Neural cell (in vitro differentiated cells): ENCODE data around the gene TCF4.

Experiments
- EP300 ChIP-seq: fragments of 450-650 bp; conservative IDR thresholded peaks from 2 replicates; pipeline ENCODE4 v1.6.1; 2014; ENCODE audit warnings: antibody characterized with exemption, mild to moderate bottlenecking, moderate library complexity; ENCODE audit not compliant: poor library complexity, severe bottlenecking
- EZH2 ChIP-seq: fragments of 200-600, 300-800 bp; shearing (Covaris generic), sonication (generic); IDR thresholded peaks from 2 replicates; pipeline ENCODE4 v1.6.1; 2014; ENCODE audit warnings: antibody characterized with exemption, low read length, borderline replicate concordance, mild to moderate bottlenecking; ENCODE audit not compliant: insufficient read depth, poor library complexity, severe bottlenecking
- MXI1 ChIP-seq: fragments of 450-650 bp; conservative IDR thresholded peaks from 2 replicates; pipeline ENCODE4 v1.6.1; 2014; ENCODE audit warnings: antibody characterized with exemption, mild to moderate bottlenecking; ENCODE audit not compliant: poor library complexity, severe bottlenecking
- POLR2AphosphoS5 ChIP-seq: IDR thresholded peaks from 2 replicates; pipeline ENCODE4 v1.6.1; 2012
- RAD21 ChIP-seq: fragments of 450-650 bp; conservative IDR thresholded peaks from 2 replicates; pipeline ENCODE4 v1.6.1; 2014; ENCODE audit warnings: antibody characterized with exemption, mild to moderate bottlenecking, moderate library complexity
- TF ChIP-seq, protein P1 (sequence below): fragments of 450-650 bp; IDR thresholded peaks from 2 replicates; pipeline ENCODE4 v1.5.1; 2014; ENCODE audit warnings: antibody characterized with exemption, mild to moderate bottlenecking, moderate library complexity; ENCODE audit not compliant: poor library complexity, severe bottlenecking
- TF ChIP-seq, protein P2 (sequence below): IDR thresholded peaks from 2 replicates; pipeline ENCODE4 v1.6.1; 2012; ENCODE audit warnings: borderline replicate concordance

DNA sequence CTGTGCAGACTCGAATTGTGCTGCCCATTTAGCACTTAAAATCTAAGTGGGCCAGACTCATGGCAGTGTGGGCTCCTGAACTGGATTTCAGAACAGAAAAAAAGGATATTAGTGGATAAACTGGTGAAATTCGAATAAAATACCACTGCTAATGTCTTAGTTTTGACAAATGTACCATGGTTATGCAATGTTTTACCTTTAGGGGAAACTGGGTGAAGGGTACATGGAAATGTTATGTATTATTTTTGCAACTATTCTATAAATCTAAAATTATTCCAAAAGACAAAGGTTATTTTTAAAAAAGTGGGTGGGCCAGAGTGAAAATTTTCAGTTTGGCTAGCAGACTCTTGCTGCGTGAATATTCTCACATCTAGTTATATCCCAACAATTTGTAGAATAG is 368.2 kb downstream of the TCF4 start:
- TF ChIP-seq, protein P1, sequence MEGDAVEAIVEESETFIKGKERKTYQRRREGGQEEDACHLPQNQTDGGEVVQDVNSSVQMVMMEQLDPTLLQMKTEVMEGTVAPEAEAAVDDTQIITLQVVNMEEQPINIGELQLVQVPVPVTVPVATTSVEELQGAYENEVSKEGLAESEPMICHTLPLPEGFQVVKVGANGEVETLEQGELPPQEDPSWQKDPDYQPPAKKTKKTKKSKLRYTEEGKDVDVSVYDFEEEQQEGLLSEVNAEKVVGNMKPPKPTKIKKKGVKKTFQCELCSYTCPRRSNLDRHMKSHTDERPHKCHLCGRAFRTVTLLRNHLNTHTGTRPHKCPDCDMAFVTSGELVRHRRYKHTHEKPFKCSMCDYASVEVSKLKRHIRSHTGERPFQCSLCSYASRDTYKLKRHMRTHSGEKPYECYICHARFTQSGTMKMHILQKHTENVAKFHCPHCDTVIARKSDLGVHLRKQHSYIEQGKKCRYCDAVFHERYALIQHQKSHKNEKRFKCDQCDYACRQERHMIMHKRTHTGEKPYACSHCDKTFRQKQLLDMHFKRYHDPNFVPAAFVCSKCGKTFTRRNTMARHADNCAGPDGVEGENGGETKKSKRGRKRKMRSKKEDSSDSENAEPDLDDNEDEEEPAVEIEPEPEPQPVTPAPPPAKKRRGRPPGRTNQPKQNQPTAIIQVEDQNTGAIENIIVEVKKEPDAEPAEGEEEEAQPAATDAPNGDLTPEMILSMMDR = no peak
- TF ChIP-seq POLR2AphosphoS5 = no peak
- TF ChIP-seq EP300 = no peak
- no peak for TF ChIP-seq RAD21
- TF ChIP-seq MXI1 = no peak
- TF ChIP-seq EZH2 = no peak
- TF ChIP-seq, protein P2, sequence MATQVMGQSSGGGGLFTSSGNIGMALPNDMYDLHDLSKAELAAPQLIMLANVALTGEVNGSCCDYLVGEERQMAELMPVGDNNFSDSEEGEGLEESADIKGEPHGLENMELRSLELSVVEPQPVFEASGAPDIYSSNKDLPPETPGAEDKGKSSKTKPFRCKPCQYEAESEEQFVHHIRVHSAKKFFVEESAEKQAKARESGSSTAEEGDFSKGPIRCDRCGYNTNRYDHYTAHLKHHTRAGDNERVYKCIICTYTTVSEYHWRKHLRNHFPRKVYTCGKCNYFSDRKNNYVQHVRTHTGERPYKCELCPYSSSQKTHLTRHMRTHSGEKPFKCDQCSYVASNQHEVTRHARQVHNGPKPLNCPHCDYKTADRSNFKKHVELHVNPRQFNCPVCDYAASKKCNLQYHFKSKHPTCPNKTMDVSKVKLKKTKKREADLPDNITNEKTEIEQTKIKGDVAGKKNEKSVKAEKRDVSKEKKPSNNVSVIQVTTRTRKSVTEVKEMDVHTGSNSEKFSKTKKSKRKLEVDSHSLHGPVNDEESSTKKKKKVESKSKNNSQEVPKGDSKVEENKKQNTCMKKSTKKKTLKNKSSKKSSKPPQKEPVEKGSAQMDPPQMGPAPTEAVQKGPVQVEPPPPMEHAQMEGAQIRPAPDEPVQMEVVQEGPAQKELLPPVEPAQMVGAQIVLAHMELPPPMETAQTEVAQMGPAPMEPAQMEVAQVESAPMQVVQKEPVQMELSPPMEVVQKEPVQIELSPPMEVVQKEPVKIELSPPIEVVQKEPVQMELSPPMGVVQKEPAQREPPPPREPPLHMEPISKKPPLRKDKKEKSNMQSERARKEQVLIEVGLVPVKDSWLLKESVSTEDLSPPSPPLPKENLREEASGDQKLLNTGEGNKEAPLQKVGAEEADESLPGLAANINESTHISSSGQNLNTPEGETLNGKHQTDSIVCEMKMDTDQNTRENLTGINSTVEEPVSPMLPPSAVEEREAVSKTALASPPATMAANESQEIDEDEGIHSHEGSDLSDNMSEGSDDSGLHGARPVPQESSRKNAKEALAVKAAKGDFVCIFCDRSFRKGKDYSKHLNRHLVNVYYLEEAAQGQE = no peak
